Measurements from ENCODE around the gene PAFAH2. TPM values are rescaled to one million over a fixed set of nuclear protein-coding genes. Genes with fewer than 3 reads are reported as not detected.

Gene PAFAH2
- total and polyA plus RNA-seq, 11 donors: 5.8 to 18.6 (median 9.2) TPM

DNA sequence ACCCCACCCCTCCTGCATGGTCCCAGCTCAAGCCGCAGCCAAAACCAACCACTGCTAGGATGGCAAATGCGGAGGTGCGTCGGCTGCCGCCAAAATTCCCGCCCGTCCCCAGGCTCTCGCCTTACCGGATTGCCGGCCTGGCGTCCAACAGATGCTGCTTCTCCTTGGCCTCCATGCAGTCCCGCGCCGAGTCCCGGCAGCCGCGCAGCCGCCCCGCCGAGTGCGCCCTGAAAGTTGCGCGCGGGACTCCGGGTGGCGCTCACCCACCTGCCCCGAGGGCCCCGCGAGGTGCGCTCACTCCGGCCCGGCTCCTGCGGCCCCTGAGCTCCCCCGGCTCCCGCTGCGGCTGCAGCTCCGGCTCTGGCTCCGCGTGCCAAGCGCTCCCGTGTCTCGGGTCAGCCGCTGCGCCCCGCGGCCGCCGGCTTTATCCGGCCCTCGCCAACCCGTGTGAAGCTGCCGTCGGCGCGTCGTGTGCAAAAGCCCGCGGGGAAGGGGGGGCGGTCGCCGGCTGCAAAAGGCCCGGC lies 47.9 kb upstream of the PAFAH2 start, which contains the start of gene SLC30A2:
Gene SLC30A2 (minus strand): TSS at position 397 of the 524 bp plus-strand sequence. CDS start 222 bp downstream, at position 175.
- TF ChIP-seq POLR2A (IDR thresholded peaks at IDR 0.05): no peak
- TF ChIP-seq, protein P1, sequence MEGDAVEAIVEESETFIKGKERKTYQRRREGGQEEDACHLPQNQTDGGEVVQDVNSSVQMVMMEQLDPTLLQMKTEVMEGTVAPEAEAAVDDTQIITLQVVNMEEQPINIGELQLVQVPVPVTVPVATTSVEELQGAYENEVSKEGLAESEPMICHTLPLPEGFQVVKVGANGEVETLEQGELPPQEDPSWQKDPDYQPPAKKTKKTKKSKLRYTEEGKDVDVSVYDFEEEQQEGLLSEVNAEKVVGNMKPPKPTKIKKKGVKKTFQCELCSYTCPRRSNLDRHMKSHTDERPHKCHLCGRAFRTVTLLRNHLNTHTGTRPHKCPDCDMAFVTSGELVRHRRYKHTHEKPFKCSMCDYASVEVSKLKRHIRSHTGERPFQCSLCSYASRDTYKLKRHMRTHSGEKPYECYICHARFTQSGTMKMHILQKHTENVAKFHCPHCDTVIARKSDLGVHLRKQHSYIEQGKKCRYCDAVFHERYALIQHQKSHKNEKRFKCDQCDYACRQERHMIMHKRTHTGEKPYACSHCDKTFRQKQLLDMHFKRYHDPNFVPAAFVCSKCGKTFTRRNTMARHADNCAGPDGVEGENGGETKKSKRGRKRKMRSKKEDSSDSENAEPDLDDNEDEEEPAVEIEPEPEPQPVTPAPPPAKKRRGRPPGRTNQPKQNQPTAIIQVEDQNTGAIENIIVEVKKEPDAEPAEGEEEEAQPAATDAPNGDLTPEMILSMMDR (IDR thresholded peaks at IDR 0.05): no peak
- Histone ChIP-seq H3K27ac (peak within 1 kb of the TSS in 7 of 12 donors; percentile 20 to 76 (median 61)), H3K27me3 (peaks cover 7 to 68% (median 24%) of the 10 kb centered on the region in 9 donors), H3K4me3 (peak within 1 kb of the TSS in 11 of 12 donors; percentile 8 to 56 (median 38)), H3K4me1 (peaks cover 0 to 40% (median 15%) of the 10 kb centered on the region in 12 donors), H3K36me3 (peaks cover 0 to 5% (median 0%) of the 10 kb centered on the region in 9 donors), H3K9me3 (no peaks in the 10 kb centered on the region)
- intact Hi-C loops (cut with DNase I): no loop called here
- ATAC-seq (peak in 3 of 4 donors; percentile 4 to 16 (median 12)), DNase-seq (no peak)
- 0 to 2% (median 1%) methylated on average over 7 to 62 of the region's 62 CpGs for WGBS, 4 donors

DNA sequence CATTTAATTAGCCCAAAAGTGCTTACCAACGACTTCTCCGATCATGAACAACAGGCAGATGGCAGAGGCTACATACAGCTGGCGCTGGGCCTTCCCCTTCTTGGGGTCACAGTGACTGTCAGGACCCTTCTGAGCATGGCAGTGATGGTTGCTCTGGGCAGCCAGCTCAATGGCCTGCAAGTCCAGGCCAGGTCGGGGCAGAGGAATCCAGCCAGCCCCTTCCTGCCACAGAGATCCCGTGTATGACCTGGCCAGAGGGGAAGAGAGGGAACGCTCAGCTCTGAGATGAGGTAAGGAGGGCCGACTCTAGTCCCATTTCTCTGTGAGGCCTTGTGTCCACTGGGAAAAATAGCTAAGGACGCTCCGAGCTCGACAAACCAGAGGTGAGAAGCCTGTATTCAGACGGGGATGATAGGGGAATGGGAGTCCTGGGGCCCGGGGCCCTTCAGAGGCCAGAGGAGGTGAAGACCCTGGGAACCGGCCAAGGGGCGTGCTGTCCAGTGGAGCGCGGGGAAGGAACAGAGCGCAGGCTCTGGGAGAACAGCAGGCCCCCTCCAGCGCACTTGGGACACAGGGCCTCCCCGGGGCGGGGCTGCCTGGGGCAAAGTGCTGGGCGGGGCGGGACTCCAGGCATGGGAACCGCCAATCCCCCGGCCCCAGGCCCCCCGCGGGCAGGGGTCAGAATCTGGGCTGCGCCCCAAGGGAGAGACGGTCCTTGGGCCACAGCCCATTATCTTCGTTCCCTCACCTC lies 47.3 kb upstream of the PAFAH2 start:
- WGBS, 4 donors: 29 to 32% (median 30%) methylated on average over 28 to 29 of the region's 29 CpGs
- no peaks in the 10 kb centered on the region for H3K9me3 ChIP-seq
- intact Hi-C loops (cut with DNase I): no loop called here
- TF ChIP-seq, protein P1 (IDR thresholded peaks at IDR 0.05): no peak
- TF ChIP-seq POLR2A (IDR thresholded peaks at IDR 0.05): no peak
- H3K4me1 ChIP-seq: peaks cover 0 to 38% (median 15%) of the 10 kb centered on the region in 12 donors
- ATAC-seq (peak; percentile 27 to 52 (median 43)), DNase-seq (peak in 3 of 5 donors; percentile 36 to 65 (median 49))
- peaks cover 0 to 3% (median 0%) of the 10 kb centered on the region in 9 donors for H3K36me3 ChIP-seq
- peaks cover 7 to 68% (median 24%) of the 10 kb centered on the region in 9 donors for H3K27me3 ChIP-seq
- peak overlapping the region in 7 of 12 donors; percentile 20 to 76 (median 61) for H3K27ac ChIP-seq
- H3K4me3 ChIP-seq: peak overlapping the region in 11 of 12 donors; percentile 8 to 56 (median 38)

DNA sequence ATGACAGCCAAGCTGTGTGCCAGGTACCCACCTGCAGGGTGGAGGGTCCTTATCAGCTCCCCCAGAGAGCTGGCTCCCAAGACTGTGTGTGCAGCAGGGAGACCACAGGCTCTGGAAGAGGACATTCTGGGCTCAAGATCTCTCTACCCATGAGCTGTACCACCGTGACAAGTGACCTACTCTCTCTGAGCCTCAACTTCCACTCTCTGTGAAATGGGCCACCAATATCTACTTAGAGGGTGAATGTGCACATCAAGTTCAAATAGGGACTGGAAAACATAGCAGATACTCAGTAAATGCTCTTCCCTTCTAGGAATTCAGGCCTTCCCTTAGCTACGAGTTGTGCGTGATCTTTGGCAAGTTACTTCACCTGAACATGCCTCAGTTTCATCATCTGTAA lies 46.6 kb upstream of the PAFAH2 start:
- peak overlapping the region in 1 of 12 donors; percentile 76 for H3K27ac ChIP-seq
- intact Hi-C loops (cut with DNase I): no loop called here

More for the DNA sequence above, 46.6 kb upstream of the PAFAH2 start:
- 90 to 100% (median 93%) methylated on average over 2 to 3 of the region's 3 CpGs for WGBS, 4 donors
- TF ChIP-seq, protein P1 (IDR thresholded peaks at IDR 0.05): no peak
- no peak for TF ChIP-seq POLR2A (IDR thresholded peaks at IDR 0.05)
- DNase-seq (no peak), ATAC-seq (no peak)
- no peak overlapping the region for H3K4me3 ChIP-seq
- no peaks in the 10 kb centered on the region for H3K9me3 ChIP-seq
- H3K27me3 ChIP-seq: peaks cover 7 to 64% (median 21%) of the 10 kb centered on the region in 9 donors
- peaks cover 0 to 38% (median 15%) of the 10 kb centered on the region in 12 donors for H3K4me1 ChIP-seq
- H3K36me3 ChIP-seq: peaks cover 0 to 3% (median 0%) of the 10 kb centered on the region in 9 donors

All from heart left ventricle (tissue), 16 donors.